Stimulated activated naive CD8-positive, alpha-beta T cell treated with anti-CD3 and anti-CD28 coated beads, Interleukin-15, Interleukin-2, amounts not matched to agents 100 ng/mL and 50 ng/mL, for 24 hours (primary cell): ENCODE data around the gene RTN4RL2.

Experiments
- H3K27ac Mint-ChIP-seq: one replicate; pipeline ENCODE4 v1.8.0; 2021; ENCODE audit warnings: mild to moderate bottlenecking, mixed read lengths
- H3K27me3 Mint-ChIP-seq: one replicate; pipeline ENCODE4 v1.8.0; 2021; ENCODE audit warnings: mixed read lengths
- H3K36me3 Mint-ChIP-seq: one replicate; pipeline ENCODE4 v1.8.0; 2021; ENCODE audit warnings: low read depth, mixed read lengths
- H3K4me1 Mint-ChIP-seq: one replicate; pipeline ENCODE4 v1.8.0; 2021; ENCODE audit warnings: low read depth, mixed read lengths
- H3K4me3 Mint-ChIP-seq: one replicate; pipeline ENCODE4 v1.8.0; 2021; ENCODE audit warnings: mild to moderate bottlenecking, mixed read lengths
- H3K9me3 Mint-ChIP-seq: one replicate; pipeline ENCODE4 v1.8.0; 2021; ENCODE audit warnings: mixed read lengths

RTN4RL2 gene

GRCh38 chr11:57426929-57427726 is 33.2 kb upstream of the RTN4RL2 start, which contains the start of gene SLC43A3:
SLC43A3 (minus strand) TSS chr11:57427121; CDS start chr11:57426172, 949 bp downstream.
- Mint-ChIP-seq H3K36me3 (peaks cover 45% of the 10 kb centered on the region), H3K27me3 (no peaks in the 10 kb centered on the region), H3K4me3 (peak within 1 kb of the TSS; percentile 96), H3K9me3 (no peaks in the 10 kb centered on the region), H3K27ac (peak within 1 kb of the TSS; percentile 96), H3K4me1 (peaks cover 53% of the 10 kb centered on the region)

GRCh38 chr11:57427727-57428082 is 32.6 kb upstream of the RTN4RL2 start:
- Mint-ChIP-seq H3K9me3 (no peaks in the 10 kb centered on the region), H3K27me3 (no peaks in the 10 kb centered on the region), H3K36me3 (peaks cover 39% of the 10 kb centered on the region), H3K4me3 (peak overlapping the region; percentile 96), H3K4me1 (peaks cover 53% of the 10 kb centered on the region), H3K27ac (peak overlapping the region; percentile 96)

GRCh38 chr11:57428643-57429042 is 31.7 kb upstream of the RTN4RL2 start:
- no peak overlapping the region for H3K27ac Mint-ChIP-seq
- H3K4me3 Mint-ChIP-seq = no peak overlapping the region

GRCh38 chr11:57429946-57430345 is 30.4 kb upstream of the RTN4RL2 start:
- H3K4me3 Mint-ChIP-seq = no peak overlapping the region
- no peak overlapping the region for H3K27ac Mint-ChIP-seq
- no peaks in the 10 kb centered on the region for H3K9me3 Mint-ChIP-seq
- no peaks in the 10 kb centered on the region for H3K27me3 Mint-ChIP-seq
- H3K36me3 Mint-ChIP-seq = peaks cover 18% of the 10 kb centered on the region
- H3K4me1 Mint-ChIP-seq = peaks cover 32% of the 10 kb centered on the region

More at GRCh38 chr11:57428643-57429042, 31.7 kb upstream of the RTN4RL2 start:
- Mint-ChIP-seq H3K27me3 (no peaks in the 10 kb centered on the region), H3K4me1 (peaks cover 45% of the 10 kb centered on the region), H3K9me3 (no peaks in the 10 kb centered on the region), H3K36me3 (peaks cover 30% of the 10 kb centered on the region)

GRCh38 chr11:57430952-57431351 is 29.4 kb upstream of the RTN4RL2 start:
- Mint-ChIP-seq H3K27me3 (no peaks in the 10 kb centered on the region), H3K9me3 (no peaks in the 10 kb centered on the region), H3K4me1 (peaks cover 25% of the 10 kb centered on the region), H3K4me3 (no peak overlapping the region), H3K27ac (no peak overlapping the region), H3K36me3 (peaks cover 8% of the 10 kb centered on the region)

- H3K27ac Mint-ChIP-seq = peak overlapping the region; percentile 1
- H3K4me3 Mint-ChIP-seq = no peak overlapping the region
- no peaks in the 10 kb centered on the region for H3K36me3 Mint-ChIP-seq
- H3K27me3 Mint-ChIP-seq = no peaks in the 10 kb centered on the region
- H3K9me3 Mint-ChIP-seq = no peaks in the 10 kb centered on the region
- peaks cover 20% of the 10 kb centered on the region for H3K4me1 Mint-ChIP-seq
Measured at GRCh38 chr11:57432149-57432561, 28.2 kb upstream of the RTN4RL2 start.

GRCh38 chr11:57432714-57433163 is 27.6 kb upstream of the RTN4RL2 start:
- Mint-ChIP-seq H3K27me3 (no peaks in the 10 kb centered on the region), H3K4me1 (peaks cover 14% of the 10 kb centered on the region), H3K4me3 (no peak overlapping the region), H3K36me3 (no peaks in the 10 kb centered on the region), H3K27ac (no peak overlapping the region), H3K9me3 (no peaks in the 10 kb centered on the region)

GRCh38 chr11:57434640-57435546 is 25.4 kb upstream of the RTN4RL2 start:
- no peaks in the 10 kb centered on the region for H3K9me3 Mint-ChIP-seq
- no peak overlapping the region for H3K4me3 Mint-ChIP-seq
- no peaks in the 10 kb centered on the region for H3K36me3 Mint-ChIP-seq
- H3K4me1 Mint-ChIP-seq = peaks cover 12% of the 10 kb centered on the region
- no peak overlapping the region for H3K27ac Mint-ChIP-seq
- H3K27me3 Mint-ChIP-seq = no peaks in the 10 kb centered on the region

- Mint-ChIP-seq H3K9me3 (no peaks in the 10 kb centered on the region), H3K27ac (no peak overlapping the region), H3K36me3 (no peaks in the 10 kb centered on the region)
Measured at GRCh38 chr11:57436031-57436430, 24.3 kb upstream of the RTN4RL2 start.

GRCh38 chr11:57438345-57439285 is 21.7 kb upstream of the RTN4RL2 start:
- Mint-ChIP-seq H3K9me3 (no peaks in the 10 kb centered on the region), H3K4me3 (no peak overlapping the region), H3K27ac (no peak overlapping the region), H3K36me3 (no peaks in the 10 kb centered on the region), H3K27me3 (no peaks in the 10 kb centered on the region), H3K4me1 (no peaks in the 10 kb centered on the region)

More at GRCh38 chr11:57436031-57436430, 24.3 kb upstream of the RTN4RL2 start:
- Mint-ChIP-seq H3K27me3 (no peaks in the 10 kb centered on the region), H3K4me1 (peaks cover 12% of the 10 kb centered on the region), H3K4me3 (no peak overlapping the region)

GRCh38 chr11:57439786-57440185 is 20.5 kb upstream of the RTN4RL2 start:
- Mint-ChIP-seq H3K4me3 (no peak overlapping the region), H3K4me1 (no peaks in the 10 kb centered on the region), H3K9me3 (no peaks in the 10 kb centered on the region), H3K27me3 (peaks cover 4% of the 10 kb centered on the region), H3K27ac (no peak overlapping the region), H3K36me3 (no peaks in the 10 kb centered on the region)

GRCh38 chr11:57440744-57441414 is 19.4 kb upstream of the RTN4RL2 start:
- H3K4me1 Mint-ChIP-seq = no peaks in the 10 kb centered on the region
- no peak overlapping the region for H3K27ac Mint-ChIP-seq
- no peaks in the 10 kb centered on the region for H3K9me3 Mint-ChIP-seq
- peaks cover 8% of the 10 kb centered on the region for H3K27me3 Mint-ChIP-seq
- H3K4me3 Mint-ChIP-seq = no peak overlapping the region
- H3K36me3 Mint-ChIP-seq = no peaks in the 10 kb centered on the region

GRCh38 chr11:57444362-57445121 is 15.8 kb upstream of the RTN4RL2 start:
- no peaks in the 10 kb centered on the region for H3K36me3 Mint-ChIP-seq
- no peak overlapping the region for H3K4me3 Mint-ChIP-seq
- no peaks in the 10 kb centered on the region for H3K9me3 Mint-ChIP-seq
- H3K27ac Mint-ChIP-seq = no peak overlapping the region
- H3K4me1 Mint-ChIP-seq = no peaks in the 10 kb centered on the region
- H3K27me3 Mint-ChIP-seq = peaks cover 13% of the 10 kb centered on the region
